ENCODE data around the gene BRF1.

BRF1 gene

GRCh38 chr14:105333613-105334364 lies 33.0 kb upstream of the BRF1 start:
- H3K27me3 Mint-ChIP-seq (ENCODE audit: low read depth): no peaks in the 10 kb centered on the region
- H3K4me1 Mint-ChIP-seq: peaks cover 39% of the 10 kb centered on the region
- H3K27ac Mint-ChIP-seq: no peak overlapping the region
- TF ChIP-seq CTCF (IDR thresholded peaks at IDR 0.05; ENCODE audit: unreplicated experiment in 3 of 3): no peak
- H3K9me3 Mint-ChIP-seq: peaks cover 4% of the 10 kb centered on the region
- no peak overlapping the region for H3K4me3 Mint-ChIP-seq
- H3K36me3 Mint-ChIP-seq (ENCODE audit: low read depth): peaks cover 8% of the 10 kb centered on the region

- H3K4me3 Mint-ChIP-seq: no peak overlapping the region
- no peak overlapping the region for H3K27ac Mint-ChIP-seq
- no peaks in the 10 kb centered on the region for H3K27me3 Mint-ChIP-seq (ENCODE audit: low read depth)
- H3K4me1 Mint-ChIP-seq: peaks cover 43% of the 10 kb centered on the region
- H3K9me3 Mint-ChIP-seq: peaks cover 4% of the 10 kb centered on the region
- no peak for TF ChIP-seq CTCF (IDR thresholded peaks at IDR 0.05; ENCODE audit: unreplicated experiment in 3 of 3)
- H3K36me3 Mint-ChIP-seq (ENCODE audit: low read depth): peaks cover 8% of the 10 kb centered on the region
Measured at GRCh38 chr14:105333020-105333490, 32.3 kb upstream of the BRF1 start.

GRCh38 chr14:105332350-105332874 lies 31.6 kb upstream of the BRF1 start:
- no peak overlapping the region for H3K27ac Mint-ChIP-seq
- H3K36me3 Mint-ChIP-seq (ENCODE audit: low read depth): peaks cover 8% of the 10 kb centered on the region
- TF ChIP-seq CTCF (IDR thresholded peaks at IDR 0.05; ENCODE audit: unreplicated experiment in 3 of 3): no peak
- peaks cover 45% of the 10 kb centered on the region for H3K4me1 Mint-ChIP-seq
- no peak overlapping the region for H3K4me3 Mint-ChIP-seq
- peaks cover 4% of the 10 kb centered on the region for H3K9me3 Mint-ChIP-seq
- H3K27me3 Mint-ChIP-seq (ENCODE audit: low read depth): no peaks in the 10 kb centered on the region

DNA sequence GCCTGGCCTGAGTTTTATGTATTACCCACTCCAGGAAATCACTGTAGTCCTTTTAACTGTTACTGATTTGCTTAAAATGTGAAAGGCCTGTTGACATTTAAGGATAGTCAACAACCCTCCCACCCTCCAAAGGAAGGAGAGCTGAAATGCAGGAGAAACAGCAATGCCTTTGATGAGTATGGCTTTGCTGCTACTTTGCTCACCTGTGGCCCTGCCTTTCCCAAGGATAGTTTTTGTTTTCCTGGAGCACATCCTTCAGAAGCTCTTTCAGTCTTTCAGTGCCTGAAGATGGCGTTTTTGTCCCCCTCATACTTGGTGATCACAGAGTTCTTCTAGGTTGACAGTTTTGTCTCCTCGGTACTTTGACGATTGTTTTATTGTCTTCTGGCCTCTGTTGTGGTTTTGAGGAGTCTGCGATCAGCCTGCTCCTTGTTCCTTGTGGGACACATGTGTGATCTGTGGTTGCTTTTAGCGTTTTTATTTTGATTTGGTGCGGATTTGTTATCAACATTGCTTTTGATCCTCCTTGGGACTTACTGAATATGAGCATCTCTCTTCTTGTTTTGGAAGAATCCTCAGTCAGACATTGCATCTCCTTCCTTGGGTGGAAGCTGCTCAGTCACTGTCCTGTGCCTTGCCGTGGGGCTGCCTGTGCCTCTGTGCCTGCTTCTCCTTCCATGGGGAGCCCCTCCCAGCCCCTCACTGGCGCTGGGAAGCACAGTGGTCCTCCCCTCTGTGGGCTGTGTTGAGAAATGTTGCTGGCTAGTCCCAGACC lies 31.0 kb upstream of the BRF1 start:
- Mint-ChIP-seq H3K36me3 (ENCODE audit: low read depth) (peaks cover 8% of the 10 kb centered on the region), H3K27ac (peak overlapping the region in 2 of 3 experiments; percentile 2 to 11), H3K27me3 (ENCODE audit: low read depth) (no peaks in the 10 kb centered on the region), H3K9me3 (peaks cover 4% of the 10 kb centered on the region), H3K4me3 (peak overlapping the region in 1 of 3 experiments; percentile 17), H3K4me1 (peaks cover 46% of the 10 kb centered on the region)
- TF ChIP-seq CTCF (IDR thresholded peaks at IDR 0.05; ENCODE audit: unreplicated experiment in 3 of 3): no peak

DNA sequence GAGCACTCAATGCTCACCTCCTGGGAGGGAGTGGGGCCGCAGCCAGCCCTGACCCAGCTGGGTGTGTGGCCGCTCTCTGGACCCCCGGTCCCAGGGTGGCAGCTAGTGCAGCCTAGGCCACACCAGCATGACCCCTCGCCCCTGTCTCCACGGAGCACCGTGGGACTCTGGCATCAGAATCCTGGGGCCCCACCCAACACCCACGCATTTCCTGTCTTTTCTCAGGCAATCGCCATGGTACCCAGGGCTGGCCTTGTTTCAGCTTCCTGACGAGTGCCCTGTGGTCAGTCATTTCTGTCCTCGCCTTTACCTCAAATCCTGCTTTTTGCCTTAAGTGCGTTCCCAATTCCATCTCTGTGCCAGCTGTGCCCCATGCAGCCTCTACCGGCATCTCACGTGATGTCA lies 29.7 kb upstream of the BRF1 start:
- no peak overlapping the region for H3K4me3 Mint-ChIP-seq
- H3K27me3 Mint-ChIP-seq (ENCODE audit: low read depth): no peaks in the 10 kb centered on the region
- H3K4me1 Mint-ChIP-seq: peaks cover 39% of the 10 kb centered on the region
- H3K27ac Mint-ChIP-seq: no peak overlapping the region
- H3K36me3 Mint-ChIP-seq (ENCODE audit: low read depth): peaks cover 3% of the 10 kb centered on the region
- H3K9me3 Mint-ChIP-seq: peaks cover 4% of the 10 kb centered on the region
- no peak for TF ChIP-seq CTCF (IDR thresholded peaks at IDR 0.05; ENCODE audit: unreplicated experiment in 3 of 3)
